GM12878 (cell line): ENCODE data around the gene SHROOM2.

ENCODE experiments used
- NR2C2 ChIP-seq: IDR thresholded peaks from 2 replicates; pipeline ENCODE4 v1.6.1; 2011; ENCODE audit warnings: borderline replicate concordance, low read depth; ENCODE audit not compliant: control insufficient read depth, insufficient read length
- TF ChIP-seq, protein P1 (sequence below): fragments of 450-650 bp; IDR thresholded peaks from 2 replicates; pipeline ENCODE4 v1.6.1; 2017; ENCODE audit warnings: borderline replicate concordance

DNA sequence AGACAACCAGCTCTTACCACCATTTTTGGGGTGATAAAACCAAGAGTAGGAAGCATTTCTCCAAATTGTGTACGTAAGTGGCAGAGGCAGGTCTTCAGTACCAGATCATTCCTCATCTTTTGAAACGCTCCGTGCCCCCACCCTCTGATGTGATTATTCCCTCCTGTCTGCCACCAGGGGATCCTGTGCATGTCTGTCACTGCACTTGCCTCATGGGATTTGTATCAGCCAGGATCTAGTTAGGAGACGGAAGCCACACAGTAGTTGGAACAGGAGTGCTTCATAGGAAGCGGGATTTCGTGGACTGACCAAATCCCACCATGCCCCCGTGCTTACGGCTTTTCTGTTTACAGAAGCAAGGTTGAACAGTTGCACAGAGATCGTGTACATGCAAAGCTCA lies 75.5 kb downstream of the SHROOM2 start:
- TF ChIP-seq, protein P1, sequence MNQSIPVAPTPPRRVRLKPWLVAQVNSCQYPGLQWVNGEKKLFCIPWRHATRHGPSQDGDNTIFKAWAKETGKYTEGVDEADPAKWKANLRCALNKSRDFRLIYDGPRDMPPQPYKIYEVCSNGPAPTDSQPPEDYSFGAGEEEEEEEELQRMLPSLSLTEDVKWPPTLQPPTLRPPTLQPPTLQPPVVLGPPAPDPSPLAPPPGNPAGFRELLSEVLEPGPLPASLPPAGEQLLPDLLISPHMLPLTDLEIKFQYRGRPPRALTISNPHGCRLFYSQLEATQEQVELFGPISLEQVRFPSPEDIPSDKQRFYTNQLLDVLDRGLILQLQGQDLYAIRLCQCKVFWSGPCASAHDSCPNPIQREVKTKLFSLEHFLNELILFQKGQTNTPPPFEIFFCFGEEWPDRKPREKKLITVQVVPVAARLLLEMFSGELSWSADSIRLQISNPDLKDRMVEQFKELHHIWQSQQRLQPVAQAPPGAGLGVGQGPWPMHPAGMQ: no peak
- no peak for TF ChIP-seq NR2C2
